ENCODE data around the gene WWOX. TPM values are rescaled to one million over a fixed set of nuclear protein-coding genes. Genes with fewer than 3 reads are reported as not detected.

The WWOX gene
- total and polyA plus RNA-seq, 2 experiments from 2014 or later: 22.1 to 123 TPM

GRCh38 chr16:79186196-79186595, 1086.7 kb downstream of the WWOX start:
- peak; percentile 14 to 25 for DNase-seq (ENCODE audit: low read depth in 1 of 2, low spot score in 1 of 2)
- H3K4me3 ChIP-seq: no peak overlapping the region
- peak overlapping the region; percentile 56 for H3K27ac ChIP-seq
- no peaks in the 10 kb centered on the region for H3K9me3 ChIP-seq (ENCODE audit: low read depth)
- no peaks in the 10 kb centered on the region for H3K36me3 ChIP-seq
- peaks cover 9% of the 10 kb centered on the region for H3K4me1 ChIP-seq (ENCODE audit: low read depth)
- no peaks in the 10 kb centered on the region for H3K27me3 ChIP-seq
- TF ChIP-seq CTCF (IDR thresholded peaks at IDR 0.05; ENCODE audit: low read depth, low read length): no peak

GRCh38 chr16:79188115-79188738, 1088.8 kb downstream of the WWOX start:
- Histone ChIP-seq H3K9me3 (ENCODE audit: low read depth) (no peaks in the 10 kb centered on the region), H3K4me3 (no peak overlapping the region), H3K4me1 (ENCODE audit: low read depth) (peaks cover 9% of the 10 kb centered on the region), H3K27ac (no peak overlapping the region), H3K36me3 (no peaks in the 10 kb centered on the region), H3K27me3 (no peaks in the 10 kb centered on the region)
- no peak for TF ChIP-seq CTCF (IDR thresholded peaks at IDR 0.05; ENCODE audit: low read depth, low read length)
- no peak for DNase-seq (ENCODE audit: low read depth in 1 of 2, low spot score in 1 of 2)

GRCh38 chr16:79188739-79189122, 1089.3 kb downstream of the WWOX start:
- Histone ChIP-seq H3K4me1 (ENCODE audit: low read depth) (peaks cover 9% of the 10 kb centered on the region), H3K36me3 (no peaks in the 10 kb centered on the region), H3K9me3 (ENCODE audit: low read depth) (no peaks in the 10 kb centered on the region), H3K27me3 (no peaks in the 10 kb centered on the region), H3K27ac (no peak overlapping the region), H3K4me3 (no peak overlapping the region)
- DNase-seq (ENCODE audit: low read depth in 1 of 2, low spot score in 1 of 2): no peak
- TF ChIP-seq CTCF (IDR thresholded peaks at IDR 0.05; ENCODE audit: low read depth, low read length): no peak

GRCh38 chr16:79190542-79190941, 1091.1 kb downstream of the WWOX start:
- TF ChIP-seq CTCF (IDR thresholded peaks at IDR 0.05; ENCODE audit: low read depth, low read length): no peak
- Histone ChIP-seq H3K27me3 (no peaks in the 10 kb centered on the region), H3K27ac (no peak overlapping the region), H3K4me1 (ENCODE audit: low read depth) (peaks cover 6% of the 10 kb centered on the region), H3K4me3 (no peak overlapping the region), H3K9me3 (ENCODE audit: low read depth) (no peaks in the 10 kb centered on the region), H3K36me3 (no peaks in the 10 kb centered on the region)
- no peak for DNase-seq (ENCODE audit: low read depth in 1 of 2, low spot score in 1 of 2)

- Histone ChIP-seq H3K9me3 (ENCODE audit: low read depth) (no peaks in the 10 kb centered on the region), H3K27me3 (no peaks in the 10 kb centered on the region), H3K4me1 (ENCODE audit: low read depth) (no peaks in the 10 kb centered on the region), H3K4me3 (no peak overlapping the region), H3K27ac (no peak overlapping the region), H3K36me3 (no peaks in the 10 kb centered on the region)
- peak in 1 of 2 donors; percentile 9 for DNase-seq (ENCODE audit: low read depth in 1 of 2, low spot score in 1 of 2)
- TF ChIP-seq CTCF (IDR thresholded peaks at IDR 0.05; ENCODE audit: low read depth, low read length): no peak
Measured at GRCh38 chr16:79191933-79192332, 1092.5 kb downstream of the WWOX start.
